HG03575 (cell line): ENCODE data around the gene SRMS.

Experiments
- ATAC-seq: cut with Tn5 transposase; IDR thresholded peaks from one replicate; pipeline ENCODE4 v1.9.1; 2021; ENCODE audit not compliant: unreplicated experiment, insufficient number of reproducible peaks, low FRiP score; ENCODE audit errors: extremely low read depth

SRMS gene

GRCh38 chr20:63497946-63498935 is 49.3 kb downstream of the SRMS start:
- ATAC-seq: no peak

GRCh38 chr20:63497138-63497945 is 50.2 kb downstream of the SRMS start:
- no peak for ATAC-seq

GRCh38 chr20:63496596-63497120 is 50.9 kb downstream of the SRMS start:
- no peak for ATAC-seq

GRCh38 chr20:63495741-63496595 is 51.6 kb downstream of the SRMS start:
- ATAC-seq: no peak

GRCh38 chr20:63495167-63495720 is 52.3 kb downstream of the SRMS start:
- ATAC-seq: no peak

GRCh38 chr20:63494420-63495166 is 53.0 kb downstream of the SRMS start:
- no peak for ATAC-seq

- ATAC-seq: no peak
These were observed 53.5 kb downstream of the SRMS start for GRCh38 chr20:63494084-63494419.

GRCh38 chr20:63493563-63494020 is 54.0 kb downstream of the SRMS start:
- no peak for ATAC-seq

GRCh38 chr20:63492982-63493381 is 54.6 kb downstream of the SRMS start:
- no peak for ATAC-seq

GRCh38 chr20:63492518-63492917 is 55.0 kb downstream of the SRMS start:
- ATAC-seq: no peak

GRCh38 chr20:63491635-63492230 is 55.8 kb downstream of the SRMS start:
- ATAC-seq: no peak

GRCh38 chr20:63491078-63491477 is 56.5 kb downstream of the SRMS start:
- ATAC-seq: no peak
